Stimulated activated naive CD8-positive, alpha-beta T cell treated with anti-CD3 and anti-CD28 coated beads, Interleukin-15, Interleukin-2, amounts not matched to agents 100 U/mL and 50 U/mL, for 24 hours (primary cell): ENCODE results near the gene S1PR1.
"Not testable (repeated sequence)": the region's sequence is repeated elsewhere in the genome, so short reads cannot be mapped to it uniquely, and the experiment has no call there.

Source experiments
- ATAC-seq: fragments of 150-1000 bp; cut with Tn5 transposase; one replicate; pipeline ENCODE4 v1.10.0; 2021
- DNase-seq: peaks from one replicate; pipeline ENCODE4 v3.0.0; 2021

Gene S1PR1

GRCh38 chr1:101236516-101237228 lies at the start of gene S1PR1:
Gene S1PR1 (plus strand): TSS chr1:101237019. CDS start chr1:101238985, 1,966 bp downstream.
- peak; percentile 80 for DNase-seq

GRCh38 chr1:101187297-101187696 lies 49.5 kb upstream of the S1PR1 start:
- no peak for DNase-seq
- no peak for ATAC-seq

More at GRCh38 chr1:101236516-101237228, at the start of gene S1PR1:
- ATAC-seq: peak; percentile 31

GRCh38 chr1:101188331-101188730 lies 48.5 kb upstream of the S1PR1 start:
- no peak for DNase-seq
- no peak for ATAC-seq

GRCh38 chr1:101188968-101189367 lies 47.9 kb upstream of the S1PR1 start:
- ATAC-seq, DNase-seq: not testable (repeated sequence)

- DNase-seq (no peak), ATAC-seq (no peak)
Observed at GRCh38 chr1:101190441-101190840, 46.4 kb upstream of the S1PR1 start.

- no peak for ATAC-seq
- DNase-seq: no peak
Observed at GRCh38 chr1:101191049-101191448, 45.8 kb upstream of the S1PR1 start.

- ATAC-seq: no peak
- no peak for DNase-seq
Observed at GRCh38 chr1:101193733-101194169, 43.1 kb upstream of the S1PR1 start.

- DNase-seq: no peak
- ATAC-seq: no peak
Observed at GRCh38 chr1:101194746-101195145, 42.1 kb upstream of the S1PR1 start.

- ATAC-seq (no peak), DNase-seq (no peak)
Observed at GRCh38 chr1:101196668-101197067, 40.2 kb upstream of the S1PR1 start.

GRCh38 chr1:101198842-101199636 lies 37.8 kb upstream of the S1PR1 start:
- ATAC-seq: peak; percentile 92
- peak; percentile 42 for DNase-seq

- DNase-seq (no peak), ATAC-seq (no peak)
Observed at GRCh38 chr1:101199637-101199982, 37.2 kb upstream of the S1PR1 start.

- no peak for DNase-seq
- no peak for ATAC-seq
Observed at GRCh38 chr1:101200513-101200912, 36.3 kb upstream of the S1PR1 start.

- DNase-seq (no peak), ATAC-seq (no peak)
Observed at GRCh38 chr1:101203820-101204540, 32.8 kb upstream of the S1PR1 start.

GRCh38 chr1:101205457-101205856 lies 31.4 kb upstream of the S1PR1 start:
- ATAC-seq: peak; percentile 63
- DNase-seq: no peak

- not testable (repeated sequence) for ATAC-seq, DNase-seq
Observed at GRCh38 chr1:101206139-101206538, 30.7 kb upstream of the S1PR1 start.

- not testable (repeated sequence) for DNase-seq, ATAC-seq
Observed at GRCh38 chr1:101207271-101207670, 29.5 kb upstream of the S1PR1 start.

GRCh38 chr1:101207891-101208290 lies 28.9 kb upstream of the S1PR1 start:
- no peak for ATAC-seq
- DNase-seq: no peak

- no peak for ATAC-seq
- DNase-seq: no peak
Observed at GRCh38 chr1:101215363-101216011, 21.3 kb upstream of the S1PR1 start.

- DNase-seq: no peak
- no peak for ATAC-seq
Observed at GRCh38 chr1:101216623-101217022, 20.2 kb upstream of the S1PR1 start.

GRCh38 chr1:101217148-101217547 lies 19.7 kb upstream of the S1PR1 start:
- no peak for DNase-seq
- no peak for ATAC-seq

GRCh38 chr1:101218968-101219367 lies 17.9 kb upstream of the S1PR1 start:
- DNase-seq, ATAC-seq: not testable (repeated sequence)
